ENCODE data around the gene ZNF488.
"Not testable (repeated sequence)": the region's sequence is repeated elsewhere in the genome, so short reads cannot be mapped to it uniquely, and the experiment has no call there.

The ZNF488 gene

GRCh38 chr10:47409171-47409865 is 25.2 kb upstream of the ZNF488 start:
- no peak for DNase-seq

- DNase-seq, result no peak
These were observed 24.5 kb upstream of the ZNF488 start for GRCh38 chr10:47408606-47409005.

GRCh38 chr10:47406870-47407691 is 23.0 kb upstream of the ZNF488 start:
- DNase-seq, result no peak

GRCh38 chr10:47406548-47406869 is 22.4 kb upstream of the ZNF488 start:
- no peak for DNase-seq

GRCh38 chr10:47405857-47406547 is 21.9 kb upstream of the ZNF488 start:
- DNase-seq, result no peak

- no peak for DNase-seq
These were observed 20.8 kb upstream of the ZNF488 start for GRCh38 chr10:47404937-47405336.

GRCh38 chr10:47404446-47404845 is 20.4 kb upstream of the ZNF488 start:
- no peak for DNase-seq

GRCh38 chr10:47403446-47404318 is 19.6 kb upstream of the ZNF488 start:
- DNase-seq, result no peak

GRCh38 chr10:47402641-47403301 is 18.7 kb upstream of the ZNF488 start:
- no peak for DNase-seq

GRCh38 chr10:47401874-47402640 is 18.0 kb upstream of the ZNF488 start:
- DNase-seq, result no peak

GRCh38 chr10:47401210-47401609 is 17.1 kb upstream of the ZNF488 start:
- DNase-seq, result no peak

- no peak for DNase-seq
These were observed 16.7 kb upstream of the ZNF488 start for GRCh38 chr10:47400786-47401185.

GRCh38 chr10:47400251-47400650 is 16.2 kb upstream of the ZNF488 start:
- DNase-seq, result no peak

GRCh38 chr10:47397256-47397655 is 13.2 kb upstream of the ZNF488 start:
- no peak for DNase-seq

GRCh38 chr10:47396311-47396717 is 12.2 kb upstream of the ZNF488 start:
- DNase-seq, result no peak

GRCh38 chr10:47389619-47390018 is 5.5 kb upstream of the ZNF488 start:
- DNase-seq, result no peak

- DNase-seq, result no peak
These were observed 4.8 kb upstream of the ZNF488 start for GRCh38 chr10:47388879-47389278.

GRCh38 chr10:47386104-47386503 is 2.0 kb upstream of the ZNF488 start:
- not testable (repeated sequence) for DNase-seq

GRCh38 chr10:47383261-47384147 is 589 bp downstream of the ZNF488 start:
- no peak for DNase-seq

Data from 8988T (cell line).